Choroid plexus epithelial cell (primary cell): Measurements from ENCODE around the gene VAC14.

ENCODE experiments used
- DNase-seq: peaks from one replicate; pipeline ENCODE4 v3.0.0-alpha.2; 2010; ENCODE audit warnings: low read depth
- H3K4me3 ChIP-seq: 2 replicates; pipeline ENCODE4 v1.5.1; 2011; ENCODE audit warnings: low read depth, mild to moderate bottlenecking, control low read depth, low read length, moderate library complexity
- CTCF ChIP-seq: conservative IDR thresholded peaks from 2 replicates; pipeline ENCODE4 v1.5.1; 2011; ENCODE audit warnings: low read depth, mild to moderate bottlenecking, control low read depth, inconsistent platforms, low read length, moderate library complexity

Gene VAC14

GRCh38 chr16:70696355-70696754 lies 104.6 kb downstream of the VAC14 start:
- TF ChIP-seq CTCF, result no peak
- no peak overlapping the region for H3K4me3 ChIP-seq
- DNase-seq, result no peak

- no peak overlapping the region for H3K4me3 ChIP-seq
- peak; percentile 18 for DNase-seq
- TF ChIP-seq CTCF, result no peak
Observed at GRCh38 chr16:70695331-70696070, 105.5 kb downstream of the VAC14 start.

GRCh38 chr16:70694868-70695218 lies 106.1 kb downstream of the VAC14 start:
- no peak for TF ChIP-seq CTCF
- DNase-seq, result no peak
- H3K4me3 ChIP-seq, result no peak overlapping the region

- H3K4me3 ChIP-seq, result no peak overlapping the region
- no peak for TF ChIP-seq CTCF
Observed at GRCh38 chr16:70694088-70694867, 106.7 kb downstream of the VAC14 start.

GRCh38 chr16:70692873-70693671 lies 107.9 kb downstream of the VAC14 start:
- H3K4me3 ChIP-seq, result no peak overlapping the region
- no peak for TF ChIP-seq CTCF
- no peak for DNase-seq

More at GRCh38 chr16:70694088-70694867, 106.7 kb downstream of the VAC14 start:
- peak; percentile 70 for DNase-seq

- no peak for DNase-seq
- no peak overlapping the region for H3K4me3 ChIP-seq
- TF ChIP-seq CTCF, result no peak
Observed at GRCh38 chr16:70692130-70692872, 108.7 kb downstream of the VAC14 start.
